BE2C (cell line): ENCODE results near the gene ZFPM1.

Experiments used
- DNase-seq: peaks from one replicate; pipeline ENCODE4 v3.0.0-alpha.2; 2020
- H3K27me3 ChIP-seq: fragments of 250-450 bp; sonication (Bioruptor Pico); 2 replicates; pipeline ENCODE4 v1.5.1; 2020; ENCODE audit warnings: mild to moderate bottlenecking
- H3K36me3 ChIP-seq: fragments of 250-450 bp; sonication (Bioruptor Pico); 2 replicates; pipeline ENCODE4 v1.5.1; 2020; ENCODE audit warnings: mild to moderate bottlenecking
- H3K4me1 ChIP-seq: fragments of 250-450 bp; sonication (Bioruptor Pico); 2 replicates; pipeline ENCODE4 v1.5.1; 2020
- H3K4me3 ChIP-seq: 2 replicates; pipeline ENCODE4 v1.5.1; 2011; ENCODE audit warnings: low read depth, low read length
- H3K9me3 ChIP-seq: fragments of 250-450 bp; sonication (Bioruptor Pico); 2 replicates; pipeline ENCODE4 v1.5.1; 2020
- CTCF ChIP-seq: IDR thresholded peaks from 2 replicates; pipeline ENCODE4 v1.5.1; 2012; ENCODE audit warnings: mild to moderate bottlenecking, low read depth, low read length

The ZFPM1 gene

GRCh38 chr16:88532434-88533241, 79.6 kb downstream of the ZFPM1 start:
- Histone ChIP-seq H3K4me3 (no peak overlapping the region), H3K36me3 (no peaks in the 10 kb centered on the region; the same call in 1 of the 2 replicates), H3K9me3 (no peaks in the 10 kb centered on the region), H3K4me1 (no peaks in the 10 kb centered on the region), H3K27me3 (no peaks in the 10 kb centered on the region)
- DNase-seq, result no peak
- no peak for TF ChIP-seq CTCF

GRCh38 chr16:88533381-88533917, 80.4 kb downstream of the ZFPM1 start:
- Histone ChIP-seq H3K9me3 (no peaks in the 10 kb centered on the region), H3K36me3 (no peaks in the 10 kb centered on the region; the same call in 1 of the 2 replicates), H3K4me3 (no peak overlapping the region), H3K27me3 (peaks cover 4% of the 10 kb centered on the region), H3K4me1 (no peaks in the 10 kb centered on the region)
- peak; percentile 7 for DNase-seq
- TF ChIP-seq CTCF, result no peak

GRCh38 chr16:88533932-88534637, 81.0 kb downstream of the ZFPM1 start:
- Histone ChIP-seq H3K4me3 (no peak overlapping the region), H3K27me3 (peaks cover 8% of the 10 kb centered on the region), H3K9me3 (no peaks in the 10 kb centered on the region), H3K4me1 (no peaks in the 10 kb centered on the region), H3K36me3 (no peaks in the 10 kb centered on the region; the same call in 1 of the 2 replicates)
- DNase-seq, result peak; percentile 11
- no peak for TF ChIP-seq CTCF

GRCh38 chr16:88534638-88535190, 81.6 kb downstream of the ZFPM1 start:
- TF ChIP-seq CTCF, result no peak
- H3K4me3 ChIP-seq, result no peak overlapping the region
- H3K36me3 ChIP-seq, result no peaks in the 10 kb centered on the region; the same call in 1 of the 2 replicates
- no peaks in the 10 kb centered on the region for H3K9me3 ChIP-seq
- H3K4me1 ChIP-seq, result no peaks in the 10 kb centered on the region
- DNase-seq, result peak; percentile 5
- peaks cover 15% of the 10 kb centered on the region for H3K27me3 ChIP-seq

- TF ChIP-seq CTCF, result no peak
- Histone ChIP-seq H3K9me3 (no peaks in the 10 kb centered on the region), H3K4me1 (no peaks in the 10 kb centered on the region), H3K36me3 (no peaks in the 10 kb centered on the region; the same call in 1 of the 2 replicates), H3K4me3 (no peak overlapping the region), H3K27me3 (peaks cover 18% of the 10 kb centered on the region)
- peak; percentile 10 for DNase-seq
These were observed 82.2 kb downstream of the ZFPM1 start for GRCh38 chr16:88535191-88535856.
